BE2C (cell line): ENCODE results near the gene TMTC2.

Experiments
- DNase-seq: peaks from one replicate; pipeline ENCODE4 v3.0.0-alpha.2; 2020
- H3K27me3 ChIP-seq: fragments of 250-450 bp; sonication (Bioruptor Pico); 2 replicates; pipeline ENCODE4 v1.5.1; 2020; ENCODE audit warnings: mild to moderate bottlenecking
- H3K36me3 ChIP-seq: fragments of 250-450 bp; sonication (Bioruptor Pico); 2 replicates; pipeline ENCODE4 v1.5.1; 2020; ENCODE audit warnings: mild to moderate bottlenecking
- H3K4me1 ChIP-seq: fragments of 250-450 bp; sonication (Bioruptor Pico); 2 replicates; pipeline ENCODE4 v1.5.1; 2020
- H3K4me3 ChIP-seq: 2 replicates; pipeline ENCODE4 v1.5.1; 2011; ENCODE audit warnings: low read depth, low read length
- H3K9me3 ChIP-seq: fragments of 250-450 bp; sonication (Bioruptor Pico); 2 replicates; pipeline ENCODE4 v1.5.1; 2020
- CTCF ChIP-seq: IDR thresholded peaks from 2 replicates; pipeline ENCODE4 v1.5.1; 2012; ENCODE audit warnings: mild to moderate bottlenecking, low read depth, low read length

TMTC2 gene

GRCh38 chr12:82787016-82787415, 100.3 kb downstream of the TMTC2 start:
- no peaks in the 10 kb centered on the region for H3K27me3 ChIP-seq

GRCh38 chr12:82788594-82788993, 101.9 kb downstream of the TMTC2 start:
- no peaks in the 10 kb centered on the region for H3K36me3 ChIP-seq
- H3K27me3 ChIP-seq: no peaks in the 10 kb centered on the region
- H3K4me1 ChIP-seq: peaks cover 4% of the 10 kb centered on the region; the same call in 1 of the 2 replicates
- no peak for DNase-seq
- TF ChIP-seq CTCF: no peak
- H3K9me3 ChIP-seq: no peaks in the 10 kb centered on the region
- H3K4me3 ChIP-seq: no peak overlapping the region

More at GRCh38 chr12:82787016-82787415, 100.3 kb downstream of the TMTC2 start:
- H3K9me3 ChIP-seq: no peaks in the 10 kb centered on the region
- H3K36me3 ChIP-seq: no peaks in the 10 kb centered on the region
- H3K4me1 ChIP-seq: peaks cover 3% of the 10 kb centered on the region; the same call in 1 of the 2 replicates
- H3K4me3 ChIP-seq: no peak overlapping the region
- no peak for DNase-seq
- no peak for TF ChIP-seq CTCF

- H3K36me3 ChIP-seq: no peaks in the 10 kb centered on the region
- H3K9me3 ChIP-seq: no peaks in the 10 kb centered on the region
- H3K4me3 ChIP-seq: no peak overlapping the region
- H3K27me3 ChIP-seq: no peaks in the 10 kb centered on the region
- H3K4me1 ChIP-seq: peaks cover 8% of the 10 kb centered on the region; the same call in 1 of the 2 replicates
- DNase-seq: no peak
- no peak for TF ChIP-seq CTCF
Measured at GRCh38 chr12:82789674-82790073, 103.0 kb downstream of the TMTC2 start.

GRCh38 chr12:82793751-82794281, 107.1 kb downstream of the TMTC2 start:
- Histone ChIP-seq H3K4me1 (peaks cover 6% of the 10 kb centered on the region; the same call in 1 of the 2 replicates), H3K9me3 (no peaks in the 10 kb centered on the region), H3K4me3 (no peak overlapping the region), H3K27me3 (no peaks in the 10 kb centered on the region), H3K36me3 (no peaks in the 10 kb centered on the region)
- DNase-seq: no peak
- no peak for TF ChIP-seq CTCF

- Histone ChIP-seq H3K9me3 (no peaks in the 10 kb centered on the region), H3K27me3 (no peaks in the 10 kb centered on the region)
- no peak for TF ChIP-seq CTCF
Measured at GRCh38 chr12:82797480-82797879, 110.8 kb downstream of the TMTC2 start.

GRCh38 chr12:82800185-82800584, 113.5 kb downstream of the TMTC2 start:
- no peak for TF ChIP-seq CTCF
- Histone ChIP-seq H3K4me1 (no peaks in the 10 kb centered on the region; the same call in 1 of the 2 replicates), H3K27me3 (no peaks in the 10 kb centered on the region), H3K9me3 (no peaks in the 10 kb centered on the region), H3K36me3 (no peaks in the 10 kb centered on the region), H3K4me3 (no peak overlapping the region)
- no peak for DNase-seq

More at GRCh38 chr12:82797480-82797879, 110.8 kb downstream of the TMTC2 start:
- Histone ChIP-seq H3K4me3 (no peak overlapping the region), H3K4me1 (peaks cover 6% of the 10 kb centered on the region; the same call in 1 of the 2 replicates), H3K36me3 (no peaks in the 10 kb centered on the region)
- DNase-seq: no peak
